ENCODE results near the gene IL18R1.

GRCh38 chr2:102401865-102402264 is 46.3 kb downstream of the IL18R1 start:
- TF ChIP-seq CTCF (IDR thresholded peaks at IDR 0.05; ENCODE audit: low read length) (no peak), EZH2phosphoT487 (IDR thresholded peaks at IDR 0.05; ENCODE audit: low read length) (no peak)

Data from MM.1S (cell line).